GM18868 (cell line): ENCODE results near the gene RRAGB.
"Not testable (repeated sequence)": the region's sequence is repeated elsewhere in the genome, so short reads cannot be mapped to it uniquely, and the experiment has no call there.

Experiments
- ATAC-seq: cut with Tn5 transposase; IDR thresholded peaks from one replicate; pipeline ENCODE4 v1.9.1; 2021; ENCODE audit warnings: mild to moderate bottlenecking, moderate library complexity; ENCODE audit not compliant: unreplicated experiment

RRAGB gene

GRCh38 chrX:55717521-55718497 lies at the start of gene RRAGB:
TSS of gene RRAGB (plus strand) at chrX:55717749. CDS start at chrX:55718328, 579 bp downstream.
- peak; percentile 95 for ATAC-seq

- ATAC-seq: no peak
Observed at GRCh38 chrX:55668084-55668483, 49.5 kb upstream of the RRAGB start.

DNA sequence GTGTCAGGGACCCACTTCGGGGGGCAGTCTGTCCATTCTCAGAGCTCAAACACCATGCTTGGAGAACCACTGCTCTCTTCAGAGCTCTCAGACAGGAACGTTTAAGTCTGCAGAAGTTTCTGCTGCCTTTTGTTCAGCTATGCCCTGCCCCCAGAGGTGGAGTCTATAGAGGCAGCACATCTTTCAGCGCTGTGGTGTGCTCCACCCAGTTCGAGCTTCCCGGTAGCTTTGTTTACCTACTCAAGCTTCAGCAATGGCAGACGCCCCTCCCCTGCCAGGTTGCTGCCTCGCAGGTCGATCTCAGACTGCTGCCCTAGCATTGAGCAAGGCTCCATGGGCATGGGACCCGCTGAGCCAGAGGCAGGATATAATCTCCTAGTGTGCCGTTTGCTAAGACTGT lies 29.0 kb upstream of the RRAGB start:
- ATAC-seq: not testable (repeated sequence)

GRCh38 chrX:55695227-55696018 lies 22.1 kb upstream of the RRAGB start:
- no peak for ATAC-seq

DNA sequence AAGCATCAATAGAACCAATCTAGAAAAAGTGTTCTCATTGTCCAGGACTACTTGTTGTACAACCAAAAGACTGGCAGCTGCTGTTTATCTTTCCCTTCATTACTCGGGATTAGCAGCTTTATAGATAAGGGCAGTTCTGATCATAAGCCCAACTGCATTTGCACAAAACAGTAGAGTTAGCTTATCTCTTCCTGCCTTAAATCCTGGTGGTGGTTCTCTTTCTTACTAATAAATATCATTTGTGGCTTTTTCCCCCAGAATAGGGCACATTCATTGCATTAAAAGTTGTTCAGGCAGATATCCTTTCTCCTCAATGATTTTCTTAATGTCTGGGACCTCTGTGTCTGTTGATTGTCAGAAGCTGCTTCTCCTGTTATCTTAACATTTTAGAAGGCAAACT lies 20.2 kb upstream of the RRAGB start:
- no peak for ATAC-seq

- no peak for ATAC-seq
Observed at GRCh38 chrX:55702671-55703070, 14.9 kb upstream of the RRAGB start.

DNA sequence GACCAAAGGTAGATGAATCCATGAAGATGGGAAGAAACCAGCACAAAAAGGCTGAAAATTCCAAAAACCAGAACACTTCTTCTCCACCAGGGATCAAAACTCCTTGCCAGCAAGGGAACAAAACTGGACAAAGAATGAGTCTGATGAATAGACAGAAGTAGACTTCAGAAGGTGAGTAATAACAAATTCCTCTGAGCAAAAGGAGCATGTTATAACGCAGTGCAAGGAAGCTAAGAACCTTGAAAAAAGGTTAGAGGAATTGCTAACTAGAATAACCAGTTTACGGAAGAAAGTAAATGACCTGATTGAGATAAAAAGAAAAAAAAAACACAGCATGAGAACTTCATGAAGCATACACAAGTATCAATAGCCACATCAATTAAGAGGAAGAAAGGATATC lies 14.1 kb upstream of the RRAGB start:
- ATAC-seq: not testable (repeated sequence)

DNA sequence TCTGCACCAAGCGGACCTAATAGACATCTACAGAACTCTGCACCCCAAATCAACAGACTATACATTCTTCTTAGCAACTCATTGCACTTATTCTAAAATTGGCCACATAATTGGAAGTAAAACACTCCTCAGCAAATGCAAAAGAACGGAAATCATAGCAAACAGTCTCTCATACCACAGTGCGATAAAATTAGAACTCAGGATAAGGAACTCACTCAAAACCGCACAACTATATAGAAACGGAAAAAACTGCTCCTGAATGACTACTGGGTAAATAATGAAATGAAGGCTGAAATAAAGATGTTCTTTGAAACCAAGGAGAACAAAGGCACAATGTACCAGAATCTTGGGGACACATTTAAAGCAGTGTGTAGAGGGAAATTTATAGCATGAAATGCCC lies 12.5 kb upstream of the RRAGB start:
- not testable (repeated sequence) for ATAC-seq

DNA sequence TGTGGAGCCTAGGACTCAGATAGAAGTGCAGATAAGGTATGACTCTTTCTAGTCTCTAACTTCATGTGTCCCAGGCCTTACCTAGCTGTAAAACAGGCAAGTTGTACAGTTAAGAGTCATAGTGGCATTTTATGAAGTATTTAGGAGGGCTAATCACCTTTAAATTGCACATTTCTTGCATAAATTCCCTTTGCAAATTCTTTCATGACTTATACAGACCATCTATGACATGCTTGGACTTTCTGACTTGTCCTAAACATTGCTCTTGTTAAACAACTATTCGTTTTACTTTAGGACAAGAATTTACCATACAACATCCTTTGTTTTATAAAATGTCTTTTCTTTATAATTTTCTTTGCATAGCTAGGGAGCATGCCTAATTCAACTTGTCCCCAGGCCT lies 7.8 kb upstream of the RRAGB start:
- no peak for ATAC-seq

DNA sequence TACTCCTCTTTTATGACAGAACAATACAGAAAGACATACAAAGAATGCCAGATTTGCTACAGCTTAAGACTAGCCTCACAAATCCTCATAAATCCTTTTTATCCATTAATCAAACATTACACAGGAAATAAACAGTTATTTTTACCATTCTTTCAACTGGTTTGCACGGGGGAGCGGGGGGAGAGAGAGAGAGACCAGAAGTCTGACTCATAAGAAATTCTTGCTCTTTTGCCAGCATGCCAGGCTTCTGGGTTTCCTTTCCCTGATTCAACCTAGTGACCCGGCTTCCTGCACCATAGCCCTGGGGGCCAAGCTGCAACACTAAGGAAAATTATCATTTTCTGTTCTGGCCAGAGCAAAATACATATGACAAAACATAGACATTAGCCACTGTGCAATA lies 6.8 kb upstream of the RRAGB start:
- ATAC-seq: no peak

GRCh38 chrX:55713631-55714030 lies 3.9 kb upstream of the RRAGB start:
- no peak for ATAC-seq

DNA sequence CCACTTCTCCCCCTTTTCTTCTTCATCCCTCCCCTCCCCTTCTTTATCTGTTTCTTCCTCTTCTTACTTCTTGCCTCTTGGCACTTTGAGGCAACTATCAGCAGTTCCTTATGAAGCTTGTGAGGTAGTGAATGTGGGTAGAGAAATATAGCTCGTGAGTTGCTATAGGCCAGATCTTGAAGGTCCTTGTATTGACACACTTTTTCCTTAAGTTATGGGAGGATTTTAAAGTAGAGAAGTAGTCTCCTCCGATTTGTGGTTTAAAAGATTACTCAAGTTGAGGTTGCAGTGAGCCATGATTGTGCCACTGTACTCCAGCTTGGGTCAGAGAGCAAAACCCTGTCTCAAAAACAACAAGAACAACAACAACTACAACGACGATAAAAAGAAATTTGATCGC lies 3.4 kb upstream of the RRAGB start:
- ATAC-seq: no peak

DNA sequence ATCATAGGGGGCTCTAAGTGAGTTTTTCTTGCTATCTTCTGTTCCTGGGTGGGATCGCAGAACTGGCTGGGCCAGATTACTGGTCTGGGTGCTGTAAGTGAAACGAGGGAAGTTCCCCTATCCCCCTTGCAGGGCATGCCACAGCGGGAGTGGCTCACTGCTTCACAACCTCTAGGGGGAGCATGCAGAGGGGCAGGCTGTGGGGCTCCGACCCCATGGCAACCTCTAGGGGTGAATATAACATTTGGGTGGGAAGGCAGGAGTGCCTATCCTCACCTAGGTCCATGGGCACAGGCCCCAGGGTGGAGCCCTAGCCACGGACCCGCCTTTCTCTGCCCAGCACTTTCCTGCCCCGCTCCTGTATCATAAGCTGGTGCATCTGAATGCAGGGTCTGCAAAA lies 1.7 kb upstream of the RRAGB start:
- no peak for ATAC-seq

DNA sequence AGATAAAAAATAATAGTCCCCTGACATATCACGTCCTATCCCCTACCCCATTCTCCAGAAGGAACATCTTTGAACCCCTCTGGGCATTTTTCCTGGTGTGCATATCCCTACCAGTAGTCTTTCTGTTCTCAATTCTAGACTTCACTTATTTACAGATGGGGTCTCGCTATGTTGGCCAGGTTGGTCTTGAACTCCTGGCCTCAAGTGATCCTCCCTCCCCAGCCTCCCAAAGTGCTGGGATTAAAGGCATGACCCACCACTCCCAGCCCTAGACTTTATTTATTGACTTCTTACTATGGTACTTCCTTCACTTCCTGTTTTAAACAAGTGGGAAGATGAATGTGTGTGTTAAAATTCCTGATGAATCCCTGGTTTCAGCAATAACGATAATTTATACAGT lies 612 bp upstream of the RRAGB start:
- no peak for ATAC-seq

- no peak for ATAC-seq
Observed at GRCh38 chrX:55731826-55732225, 14.3 kb downstream of the RRAGB start.

DNA sequence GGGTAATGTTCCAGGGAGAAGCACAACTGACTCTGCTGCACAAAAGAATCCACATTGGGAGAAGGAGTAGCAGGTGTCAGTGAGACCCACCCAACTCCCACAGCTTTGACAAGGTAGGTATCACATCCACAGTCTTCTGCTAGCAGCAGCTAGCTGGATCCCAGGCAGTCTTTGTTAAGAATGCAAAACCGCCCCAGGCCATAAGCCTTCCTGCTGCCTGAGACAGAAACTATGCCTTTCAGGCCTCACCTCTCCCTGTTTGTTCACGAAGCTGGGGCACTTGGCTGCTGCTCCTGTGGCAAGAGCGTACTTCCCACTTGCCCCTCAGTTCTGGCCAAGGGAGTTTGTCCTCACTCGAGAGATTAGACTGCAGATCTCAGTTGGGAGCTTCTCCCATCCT lies 21.4 kb downstream of the RRAGB start:
- ATAC-seq: no peak

DNA sequence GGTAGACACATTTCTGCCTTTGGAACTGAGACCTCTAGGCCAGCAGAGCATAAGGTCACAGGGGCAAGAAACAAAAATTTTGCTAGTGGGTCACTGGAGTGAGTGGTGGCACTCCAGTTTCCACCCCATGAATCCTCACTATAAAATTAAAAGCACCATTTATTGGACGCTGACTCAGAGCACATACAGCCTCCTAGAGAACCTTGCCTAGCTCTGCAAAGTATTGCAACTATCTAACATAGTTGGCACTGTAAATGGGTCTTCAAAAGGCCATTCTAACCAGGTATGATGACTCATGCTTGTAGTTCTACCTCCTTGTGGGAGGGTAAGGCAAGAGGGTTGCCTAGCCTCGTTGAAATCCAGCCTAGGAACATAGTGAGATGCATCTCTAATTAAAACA lies 25.1 kb downstream of the RRAGB start:
- no peak for ATAC-seq

DNA sequence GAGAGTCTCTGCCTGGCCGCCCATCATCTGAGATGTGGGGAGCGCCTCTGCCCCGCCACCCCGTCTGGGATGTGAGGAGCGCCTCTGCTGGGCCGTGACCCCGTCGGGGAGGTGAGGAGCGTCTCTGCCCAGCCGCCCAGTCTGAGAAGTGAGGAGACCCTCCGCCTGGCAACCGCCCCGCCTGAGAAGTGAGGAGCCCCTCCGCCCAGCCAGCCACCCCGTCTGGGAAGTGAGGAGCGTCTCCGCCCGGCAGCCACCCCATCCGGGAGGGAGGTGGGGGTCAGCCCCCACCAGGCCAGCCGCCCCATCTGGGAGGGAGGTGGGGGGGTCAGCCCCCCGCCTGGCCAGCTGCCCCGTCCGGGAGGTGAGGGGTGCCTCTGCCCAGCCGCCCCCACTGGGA lies 30.9 kb downstream of the RRAGB start:
- ATAC-seq: not testable (repeated sequence)

DNA sequence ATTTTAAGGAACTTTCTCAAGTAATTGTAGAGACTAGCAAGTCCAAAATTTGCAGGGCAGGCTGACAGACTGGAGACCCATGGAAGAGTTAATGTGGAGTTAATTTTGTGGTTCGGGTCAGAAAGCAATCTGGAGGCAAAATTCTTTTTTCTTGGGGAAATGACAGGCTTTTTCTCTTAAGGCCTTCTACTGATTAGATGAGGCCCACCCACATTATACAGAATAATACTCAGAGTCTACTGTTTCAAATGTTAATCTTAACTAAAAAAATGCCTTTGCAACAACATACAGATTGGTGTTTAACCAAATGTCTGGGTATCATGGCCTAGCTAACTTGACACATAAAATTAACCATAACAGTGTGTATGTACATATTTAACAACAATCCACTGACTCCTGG lies 32.7 kb downstream of the RRAGB start:
- ATAC-seq: no peak

GRCh38 chrX:55754861-55755294 lies 37.3 kb downstream of the RRAGB start:
- peak; percentile 97 for ATAC-seq

- no peak for ATAC-seq
Observed at GRCh38 chrX:55758033-55758432, 40.5 kb downstream of the RRAGB start.

- no peak for ATAC-seq
Observed at GRCh38 chrX:55759478-55759877, 41.9 kb downstream of the RRAGB start.
